IPS-NIHi7 (cell line): ENCODE results near the gene CLPSL1.

Source experiments
- DNase-seq: peaks from one replicate; pipeline ENCODE4 v3.0.0; 2012; ENCODE audit warnings: mixed read lengths; ENCODE audit errors: extremely low spot score

The CLPSL1 gene

DNA sequence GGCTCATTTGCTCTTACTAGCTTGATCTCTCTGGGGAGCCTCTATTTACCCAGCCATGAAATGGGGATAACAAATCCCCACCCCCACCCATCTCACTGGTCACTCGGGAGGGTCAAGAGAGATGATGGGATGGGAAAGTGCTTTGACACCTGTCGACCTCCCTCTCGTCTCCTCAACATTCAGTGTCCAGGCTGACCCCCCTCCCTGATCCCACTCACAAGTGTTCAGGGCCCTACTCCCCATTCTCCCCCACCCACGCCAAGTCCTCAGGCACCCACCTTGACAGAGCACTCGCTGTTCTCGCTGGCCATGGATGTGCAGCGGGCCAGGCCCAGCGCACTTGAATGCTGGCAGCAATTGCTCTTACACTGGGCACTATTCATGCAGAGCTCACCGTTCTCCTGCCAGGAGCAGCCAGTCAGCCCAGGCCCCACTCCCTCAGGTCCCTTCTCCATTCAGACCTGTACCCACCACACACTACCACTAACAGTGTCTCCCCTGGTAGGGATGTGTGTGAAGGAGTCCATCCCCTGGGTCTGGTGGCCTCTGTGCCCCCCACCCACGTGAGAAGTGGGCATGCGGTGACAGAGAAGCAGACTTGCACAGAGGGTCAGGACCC, 14.7 kb downstream of the CLPSL1 start:
- DNase-seq = no peak

DNA sequence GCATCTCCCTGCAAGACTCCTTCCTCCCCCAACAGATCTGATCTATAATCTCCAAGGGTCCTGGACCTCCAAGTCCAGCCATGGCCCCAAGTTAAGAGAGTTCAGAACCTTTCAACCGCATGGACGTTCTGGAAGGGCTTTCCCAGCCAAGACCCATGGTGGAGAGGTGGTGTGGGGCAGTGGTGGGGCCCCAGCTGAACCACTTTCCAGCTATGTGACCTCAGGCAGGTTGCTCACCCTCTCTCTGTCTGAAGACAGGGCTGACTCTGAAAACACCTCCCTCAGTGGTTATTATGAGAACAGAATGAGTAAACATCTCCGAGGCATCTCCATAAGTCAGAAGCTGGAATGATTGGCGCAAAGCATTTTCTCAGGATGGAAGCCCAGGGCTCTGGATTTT, 15.4 kb downstream of the CLPSL1 start:
- no peak for DNase-seq

DNA sequence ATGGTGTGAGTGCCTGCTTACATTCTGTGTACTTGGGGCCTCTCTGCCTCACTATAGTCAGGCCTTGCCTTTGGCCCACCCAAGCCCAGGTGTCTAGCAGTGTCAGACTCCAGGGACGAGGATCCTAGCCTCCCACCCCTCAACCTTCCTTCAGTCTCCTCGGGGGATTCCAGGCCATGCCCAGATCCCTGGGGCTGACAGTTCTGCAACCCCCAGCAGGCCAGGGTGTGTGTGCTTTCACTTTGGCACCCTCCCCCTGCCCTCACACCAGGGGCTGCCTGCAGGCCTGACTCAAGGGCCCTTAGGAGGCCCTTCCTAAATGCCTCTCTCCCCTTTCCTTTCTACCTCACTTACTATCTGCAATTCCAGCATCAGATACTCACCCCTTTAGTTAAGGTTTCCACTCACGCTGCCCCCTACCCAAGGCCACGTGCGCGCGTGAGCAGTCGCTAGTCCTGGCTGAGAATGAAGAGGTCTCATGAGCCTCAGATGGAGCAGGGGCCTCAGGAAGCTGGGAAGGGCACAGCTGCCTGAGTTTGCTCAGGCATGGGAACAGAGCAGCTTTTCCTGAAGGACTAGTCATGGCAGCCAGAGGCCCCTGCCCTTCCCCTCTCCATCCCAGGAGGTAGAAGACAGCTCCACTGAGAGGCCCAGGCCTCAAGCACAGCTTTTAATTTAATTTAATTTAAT, 17.2 kb downstream of the CLPSL1 start:
- DNase-seq = peak; percentile 47

DNA sequence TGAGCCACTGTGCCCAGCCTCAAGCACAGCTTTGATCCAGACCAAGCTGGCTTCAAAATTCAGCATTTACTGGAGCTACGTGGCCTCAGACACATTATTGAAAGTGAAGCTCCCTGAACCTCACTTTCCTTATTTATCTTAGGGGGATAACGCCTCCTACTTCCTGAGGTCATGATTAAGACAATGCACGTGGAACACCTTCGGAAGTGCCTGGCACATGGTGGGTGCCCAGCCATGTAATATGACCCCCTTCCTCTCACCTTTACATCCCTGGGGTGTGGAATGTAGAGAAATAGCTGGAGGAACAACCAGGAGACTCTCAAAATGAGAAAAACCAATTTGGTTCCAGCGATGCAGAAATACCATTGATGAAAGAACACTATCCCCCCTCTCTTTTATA, 17.9 kb downstream of the CLPSL1 start:
- no peak for DNase-seq

DNA sequence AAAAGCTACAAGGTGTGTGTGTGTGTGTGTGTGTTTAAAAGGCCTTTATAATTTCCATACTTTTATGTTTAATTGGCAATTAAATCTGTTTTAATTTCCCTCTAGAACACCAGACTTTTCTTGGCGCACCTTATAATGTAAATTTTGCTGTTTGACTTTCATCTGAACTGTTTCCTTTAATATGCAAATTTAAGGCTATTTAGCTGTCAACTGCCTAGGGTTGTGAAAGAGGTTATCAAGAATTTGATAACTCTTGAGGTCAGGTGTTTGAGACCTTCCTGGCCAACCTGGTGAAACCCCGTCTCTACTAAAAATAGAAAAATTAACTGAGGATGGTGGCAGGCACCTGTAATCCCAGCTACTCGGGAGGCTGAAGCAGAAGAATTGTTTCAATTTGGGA, 20.3 kb downstream of the CLPSL1 start:
- DNase-seq = no peak

DNA sequence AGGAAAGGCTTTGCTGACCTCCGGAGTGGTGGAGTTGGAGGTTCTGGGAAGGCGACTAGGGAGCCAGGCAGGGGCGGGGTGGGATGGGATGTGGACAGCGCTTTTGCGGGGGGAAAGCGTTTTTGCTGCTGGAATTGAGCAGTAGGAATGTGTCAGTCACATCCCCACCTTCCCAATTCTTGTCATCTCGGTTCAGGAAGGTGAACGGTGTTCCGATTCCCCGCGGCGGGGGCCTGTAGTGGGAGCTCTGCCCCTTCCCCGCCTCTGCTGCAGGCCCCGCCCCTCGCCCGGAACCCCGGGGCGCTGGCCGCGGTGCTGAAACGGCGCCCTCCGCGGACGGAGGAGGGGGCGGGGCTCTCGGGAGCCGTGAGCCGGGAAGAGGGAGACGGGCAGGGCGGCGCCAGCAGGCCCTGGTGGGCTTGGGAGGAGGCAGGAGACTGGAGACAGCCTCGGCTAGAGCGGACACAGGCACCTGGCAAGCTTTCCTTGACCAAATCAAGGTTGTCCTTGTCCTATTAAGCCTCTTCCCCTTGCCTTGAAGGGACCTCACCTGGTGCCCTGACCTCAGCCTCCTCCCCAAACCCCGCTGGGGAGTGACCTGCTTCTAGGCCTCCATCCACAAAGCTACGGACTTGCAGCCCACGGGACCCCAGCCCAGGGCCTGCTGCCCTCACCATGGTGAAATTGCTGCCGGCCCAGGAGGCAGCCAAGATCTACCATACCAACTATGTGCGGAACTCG, 24.3 kb downstream of the CLPSL1 start, which contains the start of gene LHFPL5:
LHFPL5 (plus strand) TSS at position 357 of the 741 bp plus-strand sequence; CDS start at position 676, 319 bp downstream.
- peak; percentile 99 for DNase-seq

DNA sequence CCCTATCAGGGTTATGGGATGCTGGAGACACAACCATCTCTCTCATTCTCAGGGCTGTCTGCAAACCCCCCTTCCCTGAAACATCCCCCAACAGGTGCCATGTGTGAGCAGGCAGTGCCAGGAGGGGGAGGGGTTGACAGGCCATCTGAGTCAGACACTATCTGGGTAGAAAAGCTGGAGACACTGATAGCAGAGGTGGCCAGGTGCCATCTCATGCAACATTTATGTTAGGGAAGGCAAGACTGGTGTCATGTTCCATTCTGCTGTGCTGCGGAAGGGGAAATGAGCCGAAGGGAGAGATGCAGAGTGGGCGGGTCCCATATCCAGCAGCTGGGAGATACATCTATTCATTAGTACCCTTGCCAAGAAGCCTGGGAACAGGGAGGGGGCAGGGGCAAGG, 27.9 kb downstream of the CLPSL1 start:
- DNase-seq = no peak

DNA sequence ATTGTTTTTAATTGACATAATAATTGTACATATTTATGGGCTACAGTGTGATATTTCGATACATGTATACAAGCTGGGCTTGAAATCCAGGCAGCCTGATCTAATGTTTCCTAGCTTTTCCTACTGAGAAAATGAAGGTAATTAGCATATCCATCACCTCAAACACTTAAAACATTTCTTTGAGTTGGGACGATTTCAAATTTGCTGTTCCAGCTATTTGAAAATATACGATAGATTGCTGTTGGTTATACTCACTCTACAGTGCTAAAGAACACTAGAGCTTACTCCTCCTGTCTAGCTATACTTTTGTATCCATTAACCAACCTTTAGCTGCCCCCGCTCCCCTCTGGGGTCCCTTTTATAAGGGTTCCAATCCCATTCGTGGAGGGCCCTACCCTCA, 29.0 kb downstream of the CLPSL1 start:
- no peak for DNase-seq

DNA sequence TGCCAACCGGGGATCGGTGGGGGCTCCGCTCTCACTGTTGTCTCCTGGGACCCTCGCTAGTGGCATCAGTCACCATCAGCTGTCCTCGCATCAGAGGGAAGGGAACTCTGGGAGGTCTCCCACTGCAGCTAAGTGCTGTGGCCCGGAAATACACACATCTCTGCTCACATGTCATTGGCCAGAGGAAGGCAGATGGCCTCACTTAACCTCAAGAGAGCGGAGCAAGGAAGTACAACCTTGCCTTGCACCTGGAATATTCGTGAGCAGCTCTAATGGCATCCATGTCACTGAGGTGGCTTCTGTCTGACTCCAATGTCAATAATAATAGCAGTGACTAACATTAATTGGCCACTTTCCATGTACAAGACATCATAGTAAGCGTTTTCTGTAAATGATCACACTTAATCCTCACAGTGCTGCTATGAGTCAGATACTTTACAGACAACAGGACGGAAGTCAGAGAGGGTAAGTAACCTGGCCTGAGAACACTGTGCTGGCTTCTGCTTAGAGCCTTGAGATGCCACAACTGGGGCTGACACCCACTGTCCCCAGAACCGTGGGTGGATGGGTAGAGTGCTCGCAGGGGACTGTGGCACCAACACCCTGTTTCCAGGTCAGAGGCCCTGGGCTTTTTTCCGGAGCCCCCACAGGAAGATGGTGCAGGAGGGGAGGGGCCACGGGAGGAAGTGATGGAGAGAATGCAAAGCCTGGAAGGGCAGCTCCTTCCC, 30.3 kb downstream of the CLPSL1 start:
- DNase-seq = no peak

DNA sequence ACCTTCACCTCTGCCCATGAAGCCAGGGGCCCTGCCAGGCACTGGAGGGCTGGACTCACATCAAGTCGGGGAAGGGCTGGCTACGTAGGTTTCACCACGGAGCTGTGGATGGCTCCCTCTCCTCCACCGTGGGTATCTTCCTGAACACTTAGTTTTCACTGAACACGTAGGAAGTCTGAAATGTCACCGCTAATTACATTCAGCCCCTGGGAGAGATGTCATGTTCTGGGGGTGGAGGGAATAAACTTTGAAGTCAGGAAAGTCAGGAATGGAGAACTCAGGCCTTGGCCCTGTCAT, 30.8 kb downstream of the CLPSL1 start:
- DNase-seq = no peak

DNA sequence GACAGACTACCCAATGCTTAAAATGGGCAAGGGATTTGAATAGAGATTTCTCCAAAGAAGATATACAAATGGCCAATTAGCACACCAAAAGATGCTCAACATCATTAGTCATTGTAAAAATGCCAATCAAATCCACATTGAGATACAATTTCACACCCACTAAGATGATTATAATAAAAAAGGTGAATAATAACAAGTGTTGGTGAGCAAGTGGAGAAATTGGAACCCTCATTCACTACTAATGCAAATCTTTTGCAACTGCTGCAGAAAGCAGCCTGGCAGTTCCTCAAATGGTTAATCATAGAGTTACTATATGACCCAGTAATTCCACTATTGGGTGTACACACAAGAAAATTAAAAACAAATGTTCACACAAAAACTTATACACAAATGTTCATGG, 36.7 kb downstream of the CLPSL1 start:
- DNase-seq = no peak

DNA sequence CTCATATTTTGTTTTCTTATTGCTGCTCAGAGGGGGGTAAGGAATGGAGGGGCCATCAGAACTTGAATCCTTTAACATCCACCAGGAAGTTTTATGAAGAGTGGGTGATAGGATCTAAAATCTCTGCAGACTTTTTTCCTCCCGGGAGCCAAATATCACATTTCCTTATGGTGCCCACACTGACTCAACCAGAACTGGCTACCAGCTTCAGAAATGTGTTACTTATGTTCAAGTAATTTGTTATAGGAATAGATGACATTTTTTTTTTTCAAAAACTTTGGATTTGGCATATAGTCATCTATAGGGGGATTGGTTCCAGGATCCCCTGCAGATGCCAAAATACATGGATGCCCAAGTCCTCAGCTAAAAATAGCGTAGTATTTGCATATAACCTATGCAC, 42.8 kb downstream of the CLPSL1 start:
- no peak for DNase-seq

DNA sequence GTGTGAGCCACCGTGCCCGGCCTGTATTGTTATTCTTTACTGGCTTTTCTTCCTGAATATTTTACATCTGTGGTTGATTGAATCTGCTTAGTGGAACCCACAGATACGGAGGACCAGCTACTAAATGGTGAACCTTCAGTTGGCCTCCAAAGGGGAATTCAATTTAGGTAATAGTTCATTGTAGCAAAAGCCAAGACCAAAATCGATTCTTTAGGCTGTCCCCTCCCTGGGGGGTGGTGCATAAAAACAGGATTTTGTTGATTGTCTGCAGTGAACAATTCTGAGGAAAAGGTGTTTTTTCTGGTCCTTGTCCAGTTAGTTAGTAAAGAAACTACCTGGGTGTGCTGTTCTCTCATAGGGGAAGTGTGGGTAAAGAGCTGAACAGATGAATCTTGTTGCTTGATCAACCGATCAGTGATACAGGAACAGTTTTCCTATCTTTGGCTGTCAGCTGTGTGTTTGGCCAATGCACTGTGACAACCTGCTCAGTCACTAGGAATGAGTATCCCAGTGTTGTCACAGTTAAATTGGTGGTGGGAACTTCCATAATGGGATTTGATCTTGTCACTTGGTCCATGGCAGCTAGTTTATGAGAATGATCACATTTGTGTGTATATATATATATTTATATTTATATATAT, 43.9 kb downstream of the CLPSL1 start:
- no peak for DNase-seq

DNA sequence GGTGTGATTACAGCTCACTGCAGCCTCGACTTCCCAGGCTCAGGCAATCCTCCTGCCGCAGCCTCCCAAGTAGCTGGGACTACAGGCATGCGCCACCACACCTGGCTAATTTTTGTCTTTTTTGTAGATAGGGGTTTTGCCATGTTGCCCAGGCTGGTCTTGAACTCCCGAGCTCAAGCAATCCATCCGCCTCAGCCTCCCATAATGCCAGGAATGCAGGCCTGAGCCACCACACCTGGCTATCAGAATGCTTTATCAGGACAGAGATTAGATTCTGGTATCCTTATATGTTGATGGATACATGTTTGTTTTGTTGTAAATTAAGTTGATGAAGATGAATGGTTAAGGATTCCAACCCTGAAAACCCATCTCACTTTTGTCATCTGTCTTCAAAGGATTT, 48.5 kb downstream of the CLPSL1 start:
- no peak for DNase-seq

DNA sequence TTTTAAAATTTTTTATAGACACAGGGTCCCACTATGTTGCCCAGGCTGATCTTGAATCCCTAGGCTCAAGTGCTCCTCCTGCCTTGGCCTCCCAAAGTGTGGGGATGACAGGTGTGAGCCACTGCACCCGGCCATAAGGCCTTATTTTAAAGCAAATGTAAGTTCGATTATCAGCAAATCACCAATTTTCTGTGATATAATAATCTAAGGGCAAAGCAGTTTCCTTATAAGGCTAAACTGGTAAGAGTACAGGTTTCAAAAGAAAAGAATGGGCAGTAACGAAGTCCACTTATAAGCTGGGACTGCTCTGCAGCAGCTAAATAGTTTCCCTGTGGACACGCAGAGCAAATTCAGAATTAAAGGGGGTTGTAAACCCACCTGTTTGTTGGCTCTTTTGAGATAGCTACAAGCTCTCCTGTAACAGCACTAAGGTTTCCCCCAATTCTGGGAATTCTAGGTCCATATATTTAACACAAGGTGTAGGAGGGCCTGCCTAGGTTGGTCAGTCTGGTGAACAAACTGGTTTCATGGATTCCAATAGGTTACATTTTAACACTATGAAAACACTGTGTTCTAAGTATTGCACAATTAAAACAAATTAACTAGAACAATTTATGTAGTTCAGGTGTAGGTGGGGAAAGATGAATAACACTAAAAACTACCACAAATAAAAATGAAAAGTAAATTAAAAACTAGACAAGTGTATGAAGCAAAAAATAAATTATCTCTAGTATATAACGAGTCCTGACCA, 50.6 kb downstream of the CLPSL1 start:
- DNase-seq = no peak

DNA sequence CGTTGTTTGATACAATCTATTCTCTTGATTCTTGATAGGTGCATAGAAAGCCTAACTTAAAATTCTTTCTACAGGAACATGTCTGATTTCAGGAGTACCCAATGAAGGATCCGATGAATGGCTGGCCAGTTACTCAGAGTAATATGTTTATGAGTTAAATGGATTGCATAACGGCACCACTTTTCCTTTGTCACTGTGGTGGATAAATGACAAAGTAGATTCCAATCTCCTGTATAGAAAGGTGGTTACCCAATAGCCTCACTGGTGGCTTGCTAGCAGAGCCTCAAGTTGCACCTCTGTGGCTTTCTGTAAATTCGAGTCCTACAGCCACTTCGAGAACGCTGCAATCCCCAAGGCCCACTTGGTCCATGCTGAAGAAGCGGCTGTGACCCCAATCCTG, 52.7 kb downstream of the CLPSL1 start:
- no peak for DNase-seq
